ENCODE measurements around the gene NFS1.

Gene NFS1

DNA sequence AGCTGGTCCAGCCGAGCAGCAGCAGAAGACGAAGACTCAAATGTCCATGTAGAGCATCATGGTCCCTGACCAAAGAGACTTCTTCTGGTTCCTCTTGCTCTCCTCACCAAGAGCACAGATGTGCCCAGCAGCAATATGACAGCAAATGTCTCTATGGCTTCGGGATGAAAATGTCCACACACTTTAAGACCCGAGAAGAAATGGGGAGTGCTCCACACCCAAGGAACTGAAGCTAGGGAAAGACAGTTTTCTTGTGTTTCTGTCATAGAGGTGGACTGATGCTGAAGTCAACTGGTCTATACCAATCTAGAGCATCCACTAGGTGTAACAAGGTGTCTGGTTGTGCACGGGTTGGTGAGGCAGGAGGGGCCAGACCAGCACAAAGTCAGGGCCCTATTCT, 29.9 kb downstream of the NFS1 start:
- no peak for DNase-seq

- DNase-seq: no peak
Observed at GRCh38 chr20:35665949-35666288, 33.2 kb downstream of the NFS1 start.

DNA sequence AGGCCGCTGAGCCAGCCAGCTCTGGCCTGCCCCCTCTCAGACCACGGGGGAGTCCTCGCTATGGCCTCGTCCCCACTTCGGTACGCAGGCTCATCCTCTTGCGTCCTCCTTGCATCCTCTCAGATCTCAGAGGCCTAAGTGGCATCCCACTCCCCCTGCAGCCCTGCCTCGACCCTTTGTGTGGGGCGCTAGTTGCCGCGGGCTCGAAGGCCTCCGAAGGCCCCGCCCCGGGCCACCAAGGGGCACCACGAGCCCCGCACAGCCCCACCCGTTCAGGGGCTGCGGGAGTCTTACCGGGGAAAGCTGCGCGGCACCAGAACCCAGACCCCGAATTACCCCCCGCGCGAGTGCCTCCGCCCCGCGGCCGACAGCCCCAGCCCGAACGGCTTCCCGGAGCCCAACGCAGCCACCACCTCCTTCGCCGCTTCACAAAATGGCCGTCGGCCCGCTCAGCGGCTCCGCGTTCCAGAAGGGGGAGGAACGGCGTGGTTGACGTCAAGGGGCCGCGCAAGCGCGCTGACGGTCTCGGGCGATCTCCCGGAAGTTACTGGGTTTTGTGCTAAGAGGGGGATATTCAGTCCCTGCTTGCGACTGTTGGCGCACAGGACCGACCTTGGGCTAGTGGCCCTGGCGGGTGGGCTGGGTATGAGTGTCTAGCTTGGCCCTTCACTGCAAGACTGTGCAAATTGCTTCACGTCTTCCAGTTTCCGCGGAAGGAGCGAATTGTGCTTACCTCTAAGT, 34.5 kb downstream of the NFS1 start, which contains the start of the genes CPNE1 and RBM12:
Gene CPNE1 (minus strand): TSS at position 435 of the 741 bp plus-strand sequence. CDS start 31,977 bp downstream, outside the sequence.
Gene RBM12 (minus strand): TSS at position 435 of the 741 bp plus-strand sequence. CDS start 9,578 bp downstream, outside the sequence.
- peak; percentile 95 to 96 for DNase-seq

DNA sequence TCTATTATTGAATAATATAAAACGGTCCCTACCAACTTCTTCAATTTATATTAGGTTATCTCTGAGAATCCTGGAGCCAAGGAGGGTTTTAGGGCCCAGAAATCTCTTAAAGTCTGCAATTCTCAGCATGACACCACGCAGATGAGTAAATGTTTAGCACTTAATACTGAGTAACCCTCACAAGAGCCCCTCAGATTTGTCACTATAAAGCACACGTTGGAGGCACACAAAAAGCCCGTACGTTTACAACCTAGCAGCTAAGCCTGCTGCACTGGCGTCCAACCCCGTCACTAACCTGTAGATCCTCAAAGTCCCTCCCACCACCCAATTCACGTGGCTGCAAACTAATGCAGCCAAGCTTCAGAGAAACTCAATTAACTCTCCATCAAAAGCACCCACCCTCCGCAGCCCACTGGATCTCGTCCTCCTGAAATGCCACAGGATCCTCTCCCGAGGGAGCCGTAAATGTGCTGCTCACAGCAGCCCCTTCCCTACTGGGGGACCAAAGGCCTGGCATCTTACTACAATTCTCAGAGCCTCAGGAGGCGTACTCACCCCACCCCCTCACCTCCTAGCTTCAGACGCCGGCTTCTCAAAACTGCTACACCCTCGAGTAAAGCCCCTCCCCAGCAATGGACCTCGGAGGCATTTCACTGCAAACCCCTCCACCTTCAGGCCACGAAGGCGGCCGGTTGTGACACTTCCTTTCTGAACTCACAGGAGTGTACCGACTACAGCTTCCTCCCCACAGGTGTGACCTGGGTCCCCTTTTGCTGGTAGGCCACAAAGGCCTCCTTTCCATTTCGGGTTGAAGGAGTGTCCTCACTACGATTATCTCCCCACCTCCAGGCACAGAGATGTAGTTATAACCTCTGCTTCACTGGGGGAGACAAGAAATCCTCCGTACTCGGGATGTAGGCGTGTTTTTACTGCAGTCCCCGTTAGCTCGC, 35.4 kb downstream of the NFS1 start:
- peak; percentile 37 to 44 for DNase-seq

- no peak for DNase-seq
Observed at GRCh38 chr20:35662551-35662950, 36.6 kb downstream of the NFS1 start.

GRCh38 chr20:35661908-35662307, 37.2 kb downstream of the NFS1 start:
- DNase-seq: no peak

DNA sequence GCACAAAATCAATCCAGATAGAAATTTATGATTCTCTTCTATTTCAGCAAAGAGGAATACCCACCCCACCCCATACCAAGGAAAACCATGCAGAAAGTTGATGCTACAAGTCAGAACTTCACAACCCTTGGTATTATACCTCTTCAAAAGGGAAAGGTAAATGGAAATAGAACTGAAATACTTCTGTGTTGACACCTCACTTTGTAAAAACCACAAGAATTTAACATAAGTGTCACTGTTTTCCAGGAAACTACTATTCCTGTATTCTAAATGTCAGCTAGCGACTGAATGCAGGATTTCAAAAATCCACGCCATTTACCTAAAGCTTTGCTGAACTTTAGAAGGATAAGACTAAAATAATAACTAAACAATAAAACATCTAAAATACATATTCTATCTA, 38.1 kb downstream of the NFS1 start:
- no peak for DNase-seq

DNA sequence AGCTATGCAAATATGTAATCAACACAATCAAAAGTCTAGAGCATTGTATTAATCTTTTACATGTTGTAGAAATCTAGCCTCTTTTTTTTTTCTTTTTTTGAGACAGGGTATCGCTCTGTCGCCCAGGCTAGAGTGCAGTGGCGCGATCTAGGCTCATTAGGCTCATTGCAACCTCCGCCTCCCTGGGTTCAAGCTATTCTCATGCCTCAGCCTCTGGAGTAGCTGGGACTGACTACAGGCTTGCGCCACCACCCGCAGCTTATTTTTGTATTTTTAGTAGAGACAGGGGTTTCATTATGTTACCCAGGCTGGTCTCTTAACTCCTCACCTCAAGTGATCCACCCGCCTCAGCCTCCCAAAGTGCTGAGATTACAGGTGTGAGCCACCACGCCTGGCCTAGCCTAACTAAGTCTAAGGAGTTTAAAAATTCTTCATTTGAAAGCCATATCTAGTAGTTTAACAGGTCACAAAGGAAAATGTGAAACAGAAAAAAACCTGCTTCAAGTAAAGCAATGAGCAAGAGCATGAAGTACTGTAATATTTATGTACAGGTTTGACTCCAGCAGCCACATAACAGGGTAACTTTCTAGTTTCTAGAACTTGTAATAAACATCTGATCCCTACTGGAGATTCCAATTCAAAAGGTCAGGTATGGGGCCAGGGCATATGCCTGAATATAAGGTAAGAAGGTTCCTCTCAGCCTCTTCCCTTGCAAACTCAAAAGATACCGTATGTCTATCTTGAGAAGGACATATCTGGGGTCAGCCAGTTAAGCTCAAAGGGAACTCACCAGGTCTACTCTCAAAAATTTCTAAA, 38.8 kb downstream of the NFS1 start:
- DNase-seq: no peak

DNA sequence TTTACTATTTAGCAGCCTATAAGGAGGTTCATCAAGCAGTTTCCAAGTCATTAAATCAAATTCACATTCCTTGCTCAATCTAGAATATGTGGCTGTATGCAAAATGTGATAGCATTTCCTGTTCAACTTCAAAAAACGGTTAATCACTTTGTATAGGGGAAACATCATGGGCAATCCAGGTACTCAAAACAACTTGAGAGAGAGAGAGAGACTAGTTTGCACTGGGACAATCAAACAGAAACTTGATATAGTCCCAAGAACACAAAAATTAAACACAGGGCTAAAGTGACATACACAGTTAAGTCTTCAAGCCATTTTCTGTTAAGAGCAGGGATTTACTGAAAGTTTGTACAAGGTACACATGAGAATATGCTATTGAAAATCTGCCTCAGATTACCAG, 41.9 kb downstream of the NFS1 start:
- no peak for DNase-seq

- no peak for DNase-seq
Observed at GRCh38 chr20:35654415-35654814, 44.7 kb downstream of the NFS1 start.

DNA sequence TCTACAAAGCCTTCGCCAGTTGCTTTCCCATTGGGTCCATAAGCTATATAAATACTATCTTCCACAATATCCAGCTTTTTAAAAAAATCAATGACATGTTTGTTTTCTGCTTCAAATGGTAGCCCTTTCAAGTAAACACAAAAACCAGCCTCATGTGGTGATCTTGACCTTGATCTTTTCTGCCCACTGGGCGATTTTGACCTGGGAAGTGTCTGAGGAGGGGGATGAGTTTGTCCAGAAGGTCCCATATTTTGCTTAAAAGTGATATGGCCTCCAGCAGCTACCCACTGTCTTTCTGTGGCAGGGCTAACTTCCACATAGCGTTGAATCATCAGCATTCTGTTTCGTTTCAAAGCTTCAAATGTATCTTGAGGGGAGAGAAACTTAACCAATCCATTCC, 45.3 kb downstream of the NFS1 start:
- DNase-seq: no peak

GRCh38 chr20:35653430-35653734, 45.8 kb downstream of the NFS1 start:
- DNase-seq: no peak

- no peak for DNase-seq
Observed at GRCh38 chr20:35652641-35653429, 46.3 kb downstream of the NFS1 start.

DNA sequence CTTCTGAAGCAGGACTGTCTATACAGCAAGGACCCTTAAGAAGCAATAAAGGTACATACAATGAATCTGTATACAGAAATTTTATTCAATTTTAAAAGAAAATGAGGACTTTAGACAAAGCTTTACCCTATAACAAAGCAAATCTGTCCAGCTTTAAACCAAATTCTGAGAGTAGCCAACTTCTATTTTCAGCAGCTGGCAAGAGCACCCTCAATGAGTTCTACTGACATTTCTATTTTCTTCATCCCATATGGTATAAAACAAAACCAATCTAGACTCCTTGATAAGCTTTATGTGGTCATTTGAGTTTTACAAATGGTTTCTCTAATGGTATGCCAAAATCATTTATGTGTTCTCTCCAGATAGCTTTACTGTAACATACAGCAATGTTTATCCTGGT, 47.2 kb downstream of the NFS1 start:
- DNase-seq: no peak

GRCh38 chr20:35650632-35651031, 48.5 kb downstream of the NFS1 start:
- no peak for DNase-seq

DNA sequence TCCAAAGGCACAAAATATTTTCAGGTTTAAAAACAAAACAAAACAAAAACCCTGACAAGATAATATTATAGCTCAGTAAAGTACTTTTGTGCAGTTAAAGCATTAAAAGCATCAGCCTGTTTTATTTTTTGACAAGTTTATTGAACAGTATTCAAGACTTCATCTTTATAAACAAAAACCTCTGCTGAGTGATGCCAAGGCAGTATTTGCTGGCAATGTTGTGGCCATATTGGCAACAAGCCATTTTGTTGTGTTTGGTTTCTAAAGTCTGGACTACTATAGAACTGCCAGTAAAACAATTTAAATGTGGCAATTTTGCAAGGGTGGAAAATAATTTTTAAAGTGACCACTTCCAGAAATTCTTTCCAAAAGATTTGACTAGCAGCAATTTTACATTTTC, 50.3 kb downstream of the NFS1 start:
- DNase-seq: no peak

GRCh38 chr20:35644806-35645205, 54.3 kb downstream of the NFS1 start:
- no peak for DNase-seq

DNA sequence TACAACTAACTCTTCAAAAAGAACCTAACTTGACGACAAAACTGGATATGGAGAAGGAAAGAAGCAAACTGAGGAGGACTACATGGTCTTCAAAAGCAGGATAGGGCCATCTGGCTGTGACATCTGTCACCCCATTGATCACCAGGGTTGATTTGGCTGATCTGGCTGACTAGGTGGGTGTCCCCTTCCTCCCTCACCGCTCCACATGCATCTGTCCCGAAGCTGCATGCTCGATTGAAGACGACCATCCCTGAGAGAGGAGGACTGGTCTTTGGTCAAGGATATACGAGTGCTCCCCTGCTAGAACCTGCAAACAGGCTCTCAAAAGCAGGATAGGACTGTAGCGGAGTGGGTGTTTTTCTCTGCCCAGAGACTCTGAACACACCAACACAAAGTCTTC, 56.1 kb downstream of the NFS1 start:
- peak; percentile 51 to 83 for DNase-seq

GRCh38 chr20:35641743-35642142, 57.4 kb downstream of the NFS1 start:
- no peak for DNase-seq

- DNase-seq: no peak
Observed at GRCh38 chr20:35640724-35641123, 58.4 kb downstream of the NFS1 start.

GRCh38 chr20:35638751-35639150, 60.4 kb downstream of the NFS1 start:
- no peak for DNase-seq

- DNase-seq: no peak
Observed at GRCh38 chr20:35637276-35637675, 61.9 kb downstream of the NFS1 start.

All from NCI-H524 (cell line).